Activated T-helper 1 cell treated with anti-CD3 and anti-CD28 coated beads, Interleukin-12 subunit alpha, Interleukin-12 subunit beta, Interleukin-2, Interleukin-4 antibody, amounts not matched to agents 30 ng/mL and 10 ng/mL and 1 ng/mL, durations not matched to agents 14 hours and 24 hours and 36 hours (primary cell): ENCODE data around the gene AQP12A. TPM values are rescaled to one million over a fixed set of nuclear protein-coding genes. Genes with fewer than 3 reads are reported as not detected.
"Not testable (repeated sequence)": the region's sequence is repeated elsewhere in the genome, so short reads cannot be mapped to it uniquely, and the experiment has no call there.

Source experiments
- DNase-seq: peaks from one replicate; pipeline ENCODE4 v3.0.0; 2021; ENCODE audit warnings: low spot score
- H3K27ac Mint-ChIP-seq: one replicate; pipeline ENCODE4 v1.8.0; 2021; ENCODE audit warnings: mild to moderate bottlenecking, mixed read lengths
- H3K27me3 Mint-ChIP-seq: one replicate; pipeline ENCODE4 v1.8.0; 2022; ENCODE audit warnings: mild to moderate bottlenecking, moderate library complexity, mixed read lengths; ENCODE audit not compliant: insufficient read depth
- H3K36me3 Mint-ChIP-seq: one replicate; pipeline ENCODE4 v1.8.0; 2021; ENCODE audit warnings: low read depth, mixed read lengths
- H3K4me1 Mint-ChIP-seq: one replicate; pipeline ENCODE4 v1.8.0; 2021; ENCODE audit warnings: low read depth, mixed read lengths
- H3K4me3 Mint-ChIP-seq: one replicate; pipeline ENCODE4 v1.8.0; 2021; ENCODE audit warnings: mild to moderate bottlenecking, moderate library complexity, mixed read lengths
- H3K9me3 Mint-ChIP-seq: one replicate; pipeline ENCODE4 v1.8.0; 2021; ENCODE audit warnings: mixed read lengths
- intact Hi-C: fragments of 100-400 bp; cut with micrococcal nuclease; formaldehyde crosslinking; loops from one replicate; pipeline ENCODE4 v1.15.1; 2024
- total RNA-seq: library from RNA; stranded (reverse); gene quantifications from 2 replicates; pipeline ENCODE4 v1.2.3, GENCODE V29; 2022

Gene AQP12A
- total RNA-seq, 1 donor from 2014 or later: not detected

DNA sequence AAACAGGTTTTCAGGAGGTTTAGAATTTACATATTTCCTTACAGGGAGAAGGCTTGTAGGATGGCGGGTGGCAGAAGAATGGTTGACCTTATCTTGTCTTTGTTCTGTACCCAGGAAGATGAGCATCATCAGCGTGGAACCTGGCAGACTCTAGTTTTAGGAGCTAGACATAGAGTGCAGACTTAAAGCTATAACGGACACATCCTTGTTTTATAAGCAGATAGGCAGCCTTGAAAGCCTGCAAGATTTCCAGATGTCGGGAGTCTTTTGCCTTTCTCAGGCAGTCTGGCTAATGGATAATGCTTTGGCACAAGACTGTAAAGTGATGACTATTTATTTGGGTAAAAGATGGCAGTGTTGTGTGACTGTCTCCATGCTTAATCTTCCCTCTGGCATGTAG, 20.7 kb upstream of the AQP12A start:
- H3K27ac Mint-ChIP-seq: no peak overlapping the region
- H3K27me3 Mint-ChIP-seq: peaks cover 60% of the 10 kb centered on the region
- intact Hi-C loops: no loop called here
- H3K9me3 Mint-ChIP-seq: peaks cover 4% of the 10 kb centered on the region
- no peak overlapping the region for H3K4me3 Mint-ChIP-seq
- DNase-seq: no peak
- no peaks in the 10 kb centered on the region for H3K36me3 Mint-ChIP-seq
- H3K4me1 Mint-ChIP-seq: no peaks in the 10 kb centered on the region

DNA sequence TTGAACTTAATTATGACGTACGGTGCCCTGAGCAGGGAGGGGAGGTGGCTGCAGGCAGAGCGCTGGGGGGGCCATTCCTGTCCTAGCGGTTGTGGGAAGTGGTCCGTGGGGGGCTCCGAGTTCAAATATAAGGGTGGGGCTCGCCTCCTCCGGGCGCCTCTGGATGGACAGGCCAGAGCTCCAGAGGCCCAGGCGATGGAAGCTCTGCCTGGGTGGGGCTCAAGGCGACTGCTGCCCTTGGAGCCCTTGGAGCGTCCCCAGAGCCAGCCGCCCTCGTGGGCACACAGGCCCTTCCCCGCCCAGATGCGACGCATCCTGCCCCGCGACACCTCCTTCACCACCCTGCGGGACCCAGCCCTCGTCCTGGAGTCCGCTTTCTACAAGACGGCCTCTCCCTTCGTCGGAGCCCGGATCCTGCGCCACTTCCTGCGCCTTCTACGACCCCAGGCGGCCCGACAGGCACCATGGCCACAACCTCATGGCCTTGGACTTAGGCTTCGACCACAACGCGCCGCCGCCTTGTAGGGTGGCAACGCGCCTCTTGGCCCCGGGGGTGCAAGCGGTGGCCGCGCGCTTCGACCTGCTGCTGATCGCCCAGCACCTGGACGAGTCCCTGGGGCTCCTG, 19.5 kb upstream of the AQP12A start:
- H3K27me3 Mint-ChIP-seq: peaks cover 48% of the 10 kb centered on the region

DNA sequence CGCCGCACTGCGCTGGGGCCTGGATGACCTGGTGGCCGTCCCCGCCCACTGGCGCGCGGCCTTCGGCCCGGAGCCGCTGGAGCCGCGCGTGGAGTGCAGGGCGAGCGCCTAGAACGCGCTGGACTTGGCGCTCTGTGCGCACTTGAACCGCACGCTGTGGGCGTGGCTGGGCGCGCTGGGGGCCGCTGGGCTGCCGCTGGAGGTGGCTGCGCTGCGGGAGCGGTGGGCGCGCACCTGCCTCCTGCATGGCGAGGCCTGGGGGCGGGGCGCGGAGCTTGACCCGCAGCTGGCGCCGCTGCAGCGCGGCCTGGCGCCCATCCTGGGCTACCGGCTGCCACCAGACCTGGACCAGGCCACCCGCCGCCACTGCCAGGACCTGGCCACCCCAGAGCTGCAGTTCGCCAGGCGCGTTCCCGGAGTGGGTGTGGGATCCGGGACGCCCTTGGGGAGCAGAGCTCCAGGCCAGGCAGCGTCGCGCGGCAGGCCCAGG, 18.9 kb upstream of the AQP12A start:
- intact Hi-C loops: no loop called here
- Mint-ChIP-seq H3K27ac (no peak overlapping the region), H3K36me3 (no peaks in the 10 kb centered on the region), H3K4me3 (no peak overlapping the region), H3K9me3 (no peaks in the 10 kb centered on the region), H3K27me3 (peaks cover 43% of the 10 kb centered on the region), H3K4me1 (no peaks in the 10 kb centered on the region)
- DNase-seq: no peak

More for the DNA sequence above, 19.5 kb upstream of the AQP12A start:
- no peaks in the 10 kb centered on the region for H3K9me3 Mint-ChIP-seq
- H3K36me3 Mint-ChIP-seq: no peaks in the 10 kb centered on the region
- H3K4me3 Mint-ChIP-seq: no peak overlapping the region
- no peaks in the 10 kb centered on the region for H3K4me1 Mint-ChIP-seq
- H3K27ac Mint-ChIP-seq: no peak overlapping the region
- DNase-seq: no peak
- intact Hi-C loops: no loop called here

DNA sequence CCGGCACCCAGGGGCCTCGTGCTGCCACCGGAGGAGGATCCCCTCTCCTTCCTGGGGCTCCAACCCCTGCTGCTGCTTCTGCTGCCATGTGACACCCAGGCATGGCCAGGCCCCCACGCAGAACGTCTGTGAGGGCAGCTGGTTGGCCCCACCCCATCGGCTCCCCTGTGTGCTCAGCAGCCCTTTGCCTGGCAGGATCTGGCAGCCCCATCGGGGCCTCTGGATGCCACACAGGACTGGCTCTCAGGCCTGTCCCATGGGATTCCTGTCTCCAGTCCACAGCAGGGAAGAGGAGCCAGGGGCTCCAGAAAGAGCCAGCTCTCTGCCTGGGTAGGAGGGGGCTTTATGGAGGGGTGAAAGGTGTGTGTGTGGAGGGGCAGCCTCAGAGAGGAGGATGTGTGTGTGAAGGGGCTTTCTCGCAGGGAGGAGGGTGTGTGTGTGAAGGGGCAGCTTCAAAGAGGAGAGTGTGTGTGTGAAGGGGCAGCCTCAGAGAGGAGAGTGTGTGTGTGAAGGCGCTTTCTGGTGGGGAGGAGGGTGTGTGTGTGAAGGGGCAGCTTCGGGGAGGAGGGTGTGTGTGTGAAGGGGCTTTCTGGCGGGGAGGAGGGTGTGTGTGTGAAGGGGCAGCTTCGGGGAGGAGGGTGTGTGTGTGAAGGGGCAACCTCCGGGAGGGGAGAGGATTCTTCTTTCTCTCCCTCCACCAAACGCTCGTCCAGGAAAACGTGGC, 17.0 kb upstream of the AQP12A start:
- DNase-seq, H3K4me1 Mint-ChIP-seq, H3K27ac Mint-ChIP-seq, H3K36me3 Mint-ChIP-seq, H3K4me3 Mint-ChIP-seq, intact Hi-C loops, H3K9me3 Mint-ChIP-seq: not testable (repeated sequence)
- H3K27me3 Mint-ChIP-seq: peaks cover 27% of the 10 kb centered on the region

DNA sequence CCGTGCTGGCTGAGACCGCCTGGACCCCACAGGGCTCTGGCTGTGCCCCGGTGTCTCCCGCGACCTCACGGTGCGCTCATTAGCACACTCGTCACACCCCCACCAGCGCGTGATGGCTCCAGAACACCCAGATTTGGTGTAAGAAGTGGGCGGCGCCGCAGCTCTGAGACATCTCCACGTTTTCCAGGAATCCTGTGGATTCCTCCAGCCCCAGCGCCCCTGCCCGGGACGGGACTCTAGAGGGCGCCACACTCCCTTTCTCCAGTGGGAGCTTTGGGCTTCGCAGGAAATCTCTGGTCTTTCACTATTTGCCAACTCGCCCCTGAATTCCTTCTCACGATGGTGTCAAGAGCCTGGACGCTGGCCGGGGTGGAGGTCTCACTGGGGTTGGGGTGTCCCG, 16.3 kb upstream of the AQP12A start:
- H3K27ac Mint-ChIP-seq, intact Hi-C loops, H3K4me3 Mint-ChIP-seq, H3K9me3 Mint-ChIP-seq, H3K4me1 Mint-ChIP-seq, DNase-seq, H3K36me3 Mint-ChIP-seq: not testable (repeated sequence)
- peaks cover 25% of the 10 kb centered on the region for H3K27me3 Mint-ChIP-seq

DNA sequence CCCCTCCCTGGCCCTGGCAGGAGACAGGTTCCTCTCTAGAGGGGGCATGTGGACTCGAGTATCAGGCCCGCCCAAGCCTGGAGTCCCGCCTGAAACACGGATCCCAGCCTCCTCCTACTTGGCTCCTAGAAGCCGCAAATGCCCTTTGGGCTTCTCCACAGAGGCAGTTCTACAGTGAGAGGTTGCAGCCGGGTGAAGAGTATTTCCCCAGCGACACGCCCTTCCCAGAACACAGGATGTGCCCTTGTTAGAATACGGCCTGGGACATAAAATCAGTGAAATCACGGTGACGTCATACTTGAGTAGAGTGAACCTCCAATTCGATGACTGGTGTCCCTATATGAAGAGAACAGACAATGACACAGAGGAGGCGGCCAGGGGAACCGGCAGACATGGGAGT, 13.6 kb upstream of the AQP12A start:
- H3K27ac Mint-ChIP-seq, H3K4me3 Mint-ChIP-seq, H3K36me3 Mint-ChIP-seq, H3K27me3 Mint-ChIP-seq, intact Hi-C loops, H3K4me1 Mint-ChIP-seq, DNase-seq, H3K9me3 Mint-ChIP-seq: not testable (repeated sequence)

DNA sequence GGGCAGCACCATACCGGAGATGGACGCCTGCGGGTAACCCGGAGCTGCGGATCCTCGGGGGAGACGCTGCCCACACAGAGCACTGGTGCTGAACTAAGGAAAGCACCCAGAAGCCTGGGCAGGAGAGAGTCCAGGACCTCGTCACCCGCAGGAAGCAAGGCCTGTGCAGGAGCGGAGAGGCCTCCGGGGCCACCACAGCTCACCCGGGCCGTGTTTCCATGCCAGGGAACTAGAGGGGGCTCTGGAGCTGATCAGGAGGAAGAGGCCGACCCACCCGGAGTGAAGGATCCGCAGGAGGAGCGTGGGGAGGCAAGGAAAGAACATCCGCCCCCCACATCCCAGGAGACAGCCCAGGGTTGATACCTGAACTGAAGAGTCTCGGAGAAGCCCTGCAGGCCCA, 12.8 kb upstream of the AQP12A start:
- H3K4me1 Mint-ChIP-seq, DNase-seq, H3K9me3 Mint-ChIP-seq, H3K4me3 Mint-ChIP-seq, H3K27me3 Mint-ChIP-seq, H3K36me3 Mint-ChIP-seq, H3K27ac Mint-ChIP-seq, intact Hi-C loops: not testable (repeated sequence)

DNA sequence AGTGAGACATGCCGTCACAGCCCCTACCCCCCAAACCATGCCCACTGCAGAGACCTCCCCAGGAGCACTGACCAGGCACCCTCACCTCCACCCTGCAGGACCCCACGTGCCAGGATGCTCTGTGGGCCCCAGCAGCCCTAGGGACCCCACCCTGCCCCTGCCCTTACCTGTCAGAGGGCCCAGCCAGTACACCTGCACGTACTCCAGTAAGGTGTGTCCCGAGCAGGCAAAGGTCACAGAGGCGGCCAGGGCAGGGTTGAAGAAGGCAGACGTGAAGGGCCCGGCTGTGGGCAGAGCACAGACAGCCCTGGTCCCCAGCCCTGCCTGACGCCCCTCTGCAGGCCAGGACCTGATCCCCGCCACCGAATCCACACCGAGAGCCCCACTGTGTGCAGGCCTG, 11.5 kb upstream of the AQP12A start:
- H3K4me3 Mint-ChIP-seq, H3K36me3 Mint-ChIP-seq, DNase-seq, H3K27me3 Mint-ChIP-seq, H3K9me3 Mint-ChIP-seq, H3K4me1 Mint-ChIP-seq, H3K27ac Mint-ChIP-seq, intact Hi-C loops: not testable (repeated sequence)

DNA sequence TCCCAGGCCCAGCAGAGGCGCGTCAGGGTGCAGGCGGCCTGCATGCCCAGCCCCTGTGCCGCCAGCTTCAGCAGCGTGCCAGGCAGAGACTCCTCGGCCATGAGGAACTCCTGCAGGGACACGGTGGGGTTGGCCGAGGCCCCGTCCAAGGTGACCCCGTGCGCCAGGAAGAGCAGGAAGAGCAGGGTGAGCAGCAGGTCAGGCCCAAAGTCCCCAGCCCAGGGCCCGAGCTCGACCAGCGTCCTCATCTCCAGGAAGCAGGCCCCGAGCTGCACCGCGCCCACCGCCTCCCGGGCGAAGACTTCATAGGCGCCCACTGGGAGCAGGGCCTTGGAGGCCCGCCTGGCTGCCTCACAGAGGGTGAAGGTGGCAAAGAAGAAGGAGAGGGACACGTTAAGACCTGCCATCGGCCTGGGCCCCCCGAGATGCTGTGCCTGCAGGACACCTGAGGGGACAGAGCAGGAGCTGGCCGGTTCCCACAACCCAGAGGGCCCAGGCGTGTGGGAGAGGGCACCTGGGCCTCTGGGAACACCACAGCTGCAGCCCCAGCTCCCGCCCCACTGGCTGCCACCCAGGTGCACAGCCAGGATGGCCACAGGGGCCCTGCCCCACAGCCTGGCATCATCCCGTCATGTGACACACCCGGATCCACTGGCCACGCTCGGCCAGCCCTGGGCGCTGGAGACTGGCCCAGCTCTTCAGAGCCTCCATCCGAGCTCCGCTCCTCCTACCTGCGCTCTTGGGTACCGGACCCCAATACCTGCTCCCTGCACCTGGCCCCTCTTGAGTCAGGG, 9.0 kb upstream of the AQP12A start, which contains the start of gene AQP12B:
Gene AQP12B (minus strand): TSS at position 455 of the 794 bp plus-strand sequence. CDS start 48 bp downstream, at position 407.
- intact Hi-C loops, H3K4me1 Mint-ChIP-seq, DNase-seq, H3K36me3 Mint-ChIP-seq, H3K4me3 Mint-ChIP-seq, H3K27ac Mint-ChIP-seq, H3K27me3 Mint-ChIP-seq, H3K9me3 Mint-ChIP-seq: not testable (repeated sequence)

DNA sequence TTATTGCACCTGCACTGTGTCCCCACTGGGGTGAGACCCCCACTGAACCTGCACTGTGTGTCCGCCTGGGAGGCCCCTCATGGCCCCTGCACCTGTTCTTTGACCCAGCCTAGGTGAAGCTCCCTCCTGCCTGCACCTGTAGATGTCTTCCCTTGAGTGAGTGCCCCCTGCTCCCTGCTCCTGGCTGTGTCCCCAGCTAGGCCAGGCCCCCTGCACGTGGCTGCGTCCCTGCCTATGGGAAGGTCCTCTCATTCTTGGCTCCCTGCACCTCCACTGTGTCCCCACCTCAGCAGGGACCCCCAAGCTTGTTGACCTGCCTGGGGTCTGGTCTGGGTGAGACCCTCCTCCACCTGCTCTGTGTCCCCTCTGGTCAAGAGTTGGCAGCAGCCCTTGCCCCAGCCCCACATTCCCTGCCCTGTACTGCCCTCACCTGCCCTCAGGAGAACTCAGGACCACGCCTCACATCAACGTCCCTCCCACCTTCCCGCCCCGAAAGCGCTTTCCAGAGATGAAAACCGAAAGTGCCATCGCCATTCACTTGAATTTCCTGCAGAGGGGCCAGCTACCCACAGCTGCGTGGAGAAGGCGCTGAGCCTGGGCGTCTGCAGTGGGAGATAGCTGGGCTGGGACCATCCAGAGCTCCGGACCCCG, 8.2 kb upstream of the AQP12A start:
- H3K27me3 Mint-ChIP-seq, intact Hi-C loops, H3K27ac Mint-ChIP-seq, H3K4me3 Mint-ChIP-seq, H3K9me3 Mint-ChIP-seq, H3K36me3 Mint-ChIP-seq, DNase-seq, H3K4me1 Mint-ChIP-seq: not testable (repeated sequence)

DNA sequence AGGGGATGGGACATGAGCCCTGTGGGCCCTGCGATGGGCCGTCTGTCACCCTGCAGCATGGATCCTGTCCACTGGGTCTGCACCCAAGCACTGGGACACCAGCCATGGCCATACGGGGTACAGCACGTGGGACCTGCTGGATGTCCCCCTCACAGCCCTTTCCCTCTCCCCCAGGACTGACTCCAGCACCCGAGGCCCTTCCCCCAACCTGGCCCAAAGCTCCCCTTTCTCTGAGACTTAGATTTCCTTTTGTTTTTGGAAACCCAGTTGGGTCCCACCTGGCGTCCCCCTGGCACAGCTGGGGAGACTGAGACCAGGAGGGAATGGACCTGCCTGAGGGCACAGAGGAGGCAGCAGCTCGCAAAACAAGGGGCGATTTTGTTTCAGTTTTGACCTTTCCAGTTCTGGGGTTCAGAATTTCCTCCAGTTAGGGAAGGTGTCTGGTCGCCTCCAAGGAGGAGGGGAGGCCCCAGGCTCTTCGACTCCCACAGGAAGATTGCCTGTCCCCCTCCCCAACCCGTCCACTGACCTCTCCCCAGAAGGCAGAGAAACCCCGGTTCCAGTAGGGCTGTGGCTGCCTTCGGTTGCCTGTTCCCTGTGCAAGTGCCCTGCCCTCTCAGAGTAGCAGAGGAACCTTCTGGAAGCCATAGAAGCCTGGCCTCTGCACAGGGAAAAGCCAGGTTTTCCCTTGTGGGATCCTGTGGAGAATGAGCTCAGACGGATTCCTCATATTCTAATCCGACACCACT, 7.5 kb upstream of the AQP12A start:
- H3K27me3 Mint-ChIP-seq, H3K27ac Mint-ChIP-seq, DNase-seq, H3K36me3 Mint-ChIP-seq, H3K9me3 Mint-ChIP-seq, intact Hi-C loops, H3K4me3 Mint-ChIP-seq, H3K4me1 Mint-ChIP-seq: not testable (repeated sequence)

DNA sequence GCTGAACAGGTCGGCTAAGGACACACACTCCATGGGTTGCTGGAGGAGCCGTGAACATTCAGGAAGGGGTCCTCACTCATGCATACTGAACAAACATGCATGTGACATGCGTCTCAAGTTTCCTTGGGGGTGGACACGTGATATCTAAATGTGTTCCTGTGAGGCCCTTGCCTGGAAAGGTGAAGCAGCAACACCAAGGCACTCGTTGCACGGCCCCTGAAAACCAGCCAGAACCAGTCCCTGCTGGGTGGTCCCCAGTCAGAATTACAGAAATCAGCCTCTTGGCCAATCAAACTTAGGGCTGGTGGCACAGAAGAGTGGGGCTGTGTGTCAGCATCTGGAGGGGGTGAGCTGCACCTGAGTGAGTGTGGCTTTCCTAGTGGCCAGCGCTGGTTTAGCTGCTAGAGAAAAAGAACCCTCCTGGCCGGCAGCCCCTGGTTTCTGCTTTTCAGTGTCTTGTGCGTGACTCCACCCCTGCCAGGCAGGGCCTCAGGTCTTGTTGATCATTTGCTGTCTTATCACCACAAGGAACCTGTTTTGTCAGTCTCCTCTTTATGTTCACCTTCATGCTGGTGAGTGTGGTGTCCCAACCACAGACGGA, 5.8 kb upstream of the AQP12A start:
- no peaks in the 10 kb centered on the region for H3K9me3 Mint-ChIP-seq

More for the DNA sequence above, 5.8 kb upstream of the AQP12A start:
- H3K4me1 Mint-ChIP-seq: peaks cover 9% of the 10 kb centered on the region
- H3K27ac Mint-ChIP-seq: no peak overlapping the region
- no peak overlapping the region for H3K4me3 Mint-ChIP-seq
- H3K36me3 Mint-ChIP-seq: no peaks in the 10 kb centered on the region
- H3K27me3 Mint-ChIP-seq: peaks cover 10% of the 10 kb centered on the region
- intact Hi-C loops: no loop called here
- no peak for DNase-seq
